Renal pelvis (tissue), 12 donors: ENCODE measurements around the gene SLC31A2. TPM values are rescaled to one million over a fixed set of nuclear protein-coding genes. Genes with fewer than 3 reads are reported as not detected.
"Not testable (repeated sequence)": the region's sequence is repeated elsewhere in the genome, so short reads cannot be mapped to it uniquely, and the experiment has no call there.

Source experiments
- DNase-seq: peaks from one replicate; pipeline ENCODE4 v3.0.0-alpha.2; 2013
- long read RNA-seq, 16 experiments: transcript quantifications; one replicate each; lab custom pipeline, GENCODE V29; 2026
- polyA plus RNA-seq, 3 donors: library from polyadenylated mRNA; unstranded; fragments of 120-200 nt; gene quantifications; one replicate each; pipeline ENCODE4 v1.2.1, GENCODE V29; 2013; ENCODE audit not compliant: insufficient read length in 3 of 3

SLC31A2 gene
- polyA plus RNA-seq: 1 to 10 TPM; 2.5 to 3.8 (median 3.3) TPM
- long read RNA-seq, donor 1, partial matches to known transcripts: 49 of 53 reads
- long read RNA-seq, donor 1, other reads (novel, unspliced or antisense): 0 of 53 reads
- long read RNA-seq, donor 2, partial matches to known transcripts: 0 of 2 reads
- long read RNA-seq, donor 2, other reads (novel, unspliced or antisense): 0 of 2 reads
- long read RNA-seq, donor 3, partial matches to known transcripts: 0 of 2 reads
- long read RNA-seq, donor 3, other reads (novel, unspliced or antisense): 0 of 2 reads
- long read RNA-seq, donor 4, partial matches to known transcripts: 0 of 3 reads
- long read RNA-seq, donor 4, other reads (novel, unspliced or antisense): 0 of 3 reads
- long read RNA-seq, donor 5: 0 reads
- long read RNA-seq, donor 6, partial matches to known transcripts: 42 of 110 reads
- long read RNA-seq, donor 6, other reads (novel, unspliced or antisense): 65 of 110 reads
- long read RNA-seq, donor 7, partial matches to known transcripts: 57 of 58 reads
- long read RNA-seq, donor 7, other reads (novel, unspliced or antisense): 0 of 58 reads
- long read RNA-seq, donor 8, partial matches to known transcripts: 0 of 1 reads
- long read RNA-seq, donor 8, other reads (novel, unspliced or antisense): 0 of 1 reads
- long read RNA-seq, donor 9, partial matches to known transcripts: 50 of 53 reads
- long read RNA-seq, donor 9, other reads (novel, unspliced or antisense): 0 of 53 reads
- long read RNA-seq, donor 10, partial matches to known transcripts: 0 of 1 reads
- long read RNA-seq, donor 10, other reads (novel, unspliced or antisense): 0 of 1 reads
- long read RNA-seq, donor 11, partial matches to known transcripts: 5 of 5 reads
- long read RNA-seq, donor 11, other reads (novel, unspliced or antisense): 0 of 5 reads
- long read RNA-seq, donor 12, partial matches to known transcripts: 0 of 2 reads
- long read RNA-seq, donor 12, other reads (novel, unspliced or antisense): 0 of 2 reads
- long read RNA-seq, donor 13, partial matches to known transcripts: 0 of 2 reads
- long read RNA-seq, donor 13, other reads (novel, unspliced or antisense): 0 of 2 reads
- long read RNA-seq, donor 14: 0 reads
- long read RNA-seq, donor 15, transcript SLC31A2-201 (4 exons, 1,785 nt): major isoform, 6 of 6 reads
- long read RNA-seq, donor 15, partial matches to known transcripts: 0 of 6 reads
- long read RNA-seq, donor 15, other reads (novel, unspliced or antisense): 0 of 6 reads
- long read RNA-seq, donor 16, partial matches to known transcripts: 7 of 11 reads
- long read RNA-seq, donor 16, other reads (novel, unspliced or antisense): 0 of 11 reads

- DNase-seq: peak; percentile 84
Measured at GRCh38 chr9:113150670-113151611, at the start of gene SLC31A2. TSS of gene SLC31A2 (plus strand) at chr9:113151007. CDS start at chr9:113151075, 68 bp downstream.

- DNase-seq: not testable (repeated sequence)
Measured at GRCh38 chr9:113105345-113105744, 45.5 kb upstream of the SLC31A2 start.

- not testable (repeated sequence) for DNase-seq
Measured at GRCh38 chr9:113111065-113111951, 39.5 kb upstream of the SLC31A2 start.

- not testable (repeated sequence) for DNase-seq
Measured at GRCh38 chr9:113112706-113113510, 37.9 kb upstream of the SLC31A2 start.

GRCh38 chr9:113118829-113119228, 32.0 kb upstream of the SLC31A2 start:
- not testable (repeated sequence) for DNase-seq

GRCh38 chr9:113125386-113126035, 25.3 kb upstream of the SLC31A2 start:
- DNase-seq: no peak

- DNase-seq: no peak
Measured at GRCh38 chr9:113129466-113129865, 21.3 kb upstream of the SLC31A2 start.

GRCh38 chr9:113129884-113130283, 20.9 kb upstream of the SLC31A2 start:
- DNase-seq: no peak

GRCh38 chr9:113131689-113132151, 19.1 kb upstream of the SLC31A2 start:
- peak; percentile 65 for DNase-seq

GRCh38 chr9:113137196-113138168, 13.3 kb upstream of the SLC31A2 start:
- no peak for DNase-seq

GRCh38 chr9:113138760-113139159, 12.0 kb upstream of the SLC31A2 start:
- no peak for DNase-seq

- no peak for DNase-seq
Measured at GRCh38 chr9:113139225-113139829, 11.5 kb upstream of the SLC31A2 start.

GRCh38 chr9:113139953-113140352, 10.9 kb upstream of the SLC31A2 start:
- no peak for DNase-seq

GRCh38 chr9:113140896-113141295, 9.9 kb upstream of the SLC31A2 start:
- not testable (repeated sequence) for DNase-seq

- no peak for DNase-seq
Measured at GRCh38 chr9:113143432-113144227, 7.2 kb upstream of the SLC31A2 start.
